22Rv1 (cell line): Measurements from ENCODE around the gene PTPRE.

Experiments used
- ZFX ChIP-seq: fragments of 450-650 bp; IDR thresholded peaks from 2 replicates; pipeline ENCODE4 v1.6.1; 2017; ENCODE audit warnings: antibody characterized with exemption, borderline replicate concordance
- TF ChIP-seq, protein P1 (sequence below): fragments of 450-650 bp; IDR thresholded peaks from 2 replicates; pipeline ENCODE4 v1.5.1; 2017; ENCODE audit warnings: mild to moderate bottlenecking

DNA sequence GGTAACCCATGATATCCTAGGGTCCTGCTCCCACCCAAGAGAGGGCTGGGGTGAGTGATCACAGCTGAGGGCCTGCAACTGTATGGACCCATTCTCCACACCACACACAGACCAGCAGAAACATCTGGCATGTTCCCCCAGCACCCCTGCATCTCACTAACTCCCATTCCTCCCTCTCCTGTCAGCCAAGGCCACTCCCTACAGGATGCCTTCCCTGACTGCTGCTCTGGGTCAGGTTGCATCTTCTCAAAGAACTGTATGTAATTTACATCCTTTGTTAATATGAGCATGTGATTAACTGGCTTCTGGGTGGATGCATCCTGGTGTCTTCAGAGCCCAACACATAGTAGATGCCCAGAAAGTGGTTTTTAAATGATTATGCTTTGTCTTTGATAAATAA lies 56.2 kb downstream of the PTPRE start:
- TF ChIP-seq, protein P1, sequence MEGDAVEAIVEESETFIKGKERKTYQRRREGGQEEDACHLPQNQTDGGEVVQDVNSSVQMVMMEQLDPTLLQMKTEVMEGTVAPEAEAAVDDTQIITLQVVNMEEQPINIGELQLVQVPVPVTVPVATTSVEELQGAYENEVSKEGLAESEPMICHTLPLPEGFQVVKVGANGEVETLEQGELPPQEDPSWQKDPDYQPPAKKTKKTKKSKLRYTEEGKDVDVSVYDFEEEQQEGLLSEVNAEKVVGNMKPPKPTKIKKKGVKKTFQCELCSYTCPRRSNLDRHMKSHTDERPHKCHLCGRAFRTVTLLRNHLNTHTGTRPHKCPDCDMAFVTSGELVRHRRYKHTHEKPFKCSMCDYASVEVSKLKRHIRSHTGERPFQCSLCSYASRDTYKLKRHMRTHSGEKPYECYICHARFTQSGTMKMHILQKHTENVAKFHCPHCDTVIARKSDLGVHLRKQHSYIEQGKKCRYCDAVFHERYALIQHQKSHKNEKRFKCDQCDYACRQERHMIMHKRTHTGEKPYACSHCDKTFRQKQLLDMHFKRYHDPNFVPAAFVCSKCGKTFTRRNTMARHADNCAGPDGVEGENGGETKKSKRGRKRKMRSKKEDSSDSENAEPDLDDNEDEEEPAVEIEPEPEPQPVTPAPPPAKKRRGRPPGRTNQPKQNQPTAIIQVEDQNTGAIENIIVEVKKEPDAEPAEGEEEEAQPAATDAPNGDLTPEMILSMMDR: no peak
- TF ChIP-seq ZFX: no peak
